ENCODE measurements around the gene FAM83B.
"Not testable (repeated sequence)": the region's sequence is repeated elsewhere in the genome, so short reads cannot be mapped to it uniquely, and the experiment has no call there.

FAM83B gene

GRCh38 chr6:54846243-54846856 is at the start of gene FAM83B:
Gene FAM83B, plus strand, starts transcription at chr6:54846771. Its CDS starts 23,476 bp downstream, at chr6:54870247.
- DNase-seq, result no peak

GRCh38 chr6:54796918-54797317 is 49.7 kb upstream of the FAM83B start:
- DNase-seq, result not testable (repeated sequence)

- no peak for DNase-seq
These were observed 46.4 kb upstream of the FAM83B start for GRCh38 chr6:54800050-54800600.

- DNase-seq, result no peak
These were observed 45.3 kb upstream of the FAM83B start for GRCh38 chr6:54801244-54801643.

- DNase-seq, result no peak
These were observed 44.9 kb upstream of the FAM83B start for GRCh38 chr6:54801669-54802068.

- DNase-seq, result no peak
These were observed 43.6 kb upstream of the FAM83B start for GRCh38 chr6:54802775-54803634.

- no peak for DNase-seq
These were observed 41.5 kb upstream of the FAM83B start for GRCh38 chr6:54805077-54805476.

GRCh38 chr6:54810147-54810546 is 36.4 kb upstream of the FAM83B start:
- DNase-seq, result no peak

- DNase-seq, result no peak
These were observed 32.7 kb upstream of the FAM83B start for GRCh38 chr6:54813892-54814291.

- no peak for DNase-seq
These were observed 29.3 kb upstream of the FAM83B start for GRCh38 chr6:54817236-54817635.

GRCh38 chr6:54817834-54818233 is 28.7 kb upstream of the FAM83B start:
- DNase-seq, result no peak

- not testable (repeated sequence) for DNase-seq
These were observed 22.3 kb upstream of the FAM83B start for GRCh38 chr6:54824225-54824624.

GRCh38 chr6:54827010-54827409 is 19.6 kb upstream of the FAM83B start:
- DNase-seq, result no peak

GRCh38 chr6:54830216-54830615 is 16.4 kb upstream of the FAM83B start:
- no peak for DNase-seq

- DNase-seq, result no peak
These were observed 11.4 kb upstream of the FAM83B start for GRCh38 chr6:54835176-54835575.

- DNase-seq, result no peak
These were observed 495 bp downstream of the FAM83B start for GRCh38 chr6:54846857-54847674.

GRCh38 chr6:54847799-54848597 is 1.4 kb downstream of the FAM83B start:
- no peak for DNase-seq

- DNase-seq, result no peak
These were observed 3.5 kb downstream of the FAM83B start for GRCh38 chr6:54850114-54850513.

GRCh38 chr6:54856129-54856528 is 9.6 kb downstream of the FAM83B start:
- DNase-seq, result no peak

- DNase-seq, result no peak
These were observed 13.6 kb downstream of the FAM83B start for GRCh38 chr6:54860132-54860531.

- no peak for DNase-seq
These were observed 14.2 kb downstream of the FAM83B start for GRCh38 chr6:54860739-54861138.

- no peak for DNase-seq
These were observed 15.5 kb downstream of the FAM83B start for GRCh38 chr6:54861905-54862616.
